Fibroblast of mammary gland (primary cell): ENCODE measurements around the gene GSN.

Source experiments
- DNase-seq: peaks from one replicate; pipeline ENCODE4 v3.0.0-alpha.2; 2010; ENCODE audit warnings: low read depth
- H3K4me3 ChIP-seq: 2 replicates; pipeline ENCODE4 v1.5.1; 2011; ENCODE audit warnings: low read depth, mild to moderate bottlenecking, low read length, moderate library complexity; ENCODE audit not compliant: control insufficient read depth
- CTCF ChIP-seq: conservative IDR thresholded peaks from 2 replicates; pipeline ENCODE4 v1.5.1; 2011; ENCODE audit warnings: low read depth, low read length, inconsistent platforms; ENCODE audit not compliant: control insufficient read depth, insufficient read depth

Gene GSN

GRCh38 chr9:121344184-121344583 lies 76.2 kb downstream of the GSN start:
- TF ChIP-seq CTCF, result no peak

GRCh38 chr9:121345070-121345469 lies 77.1 kb downstream of the GSN start:
- no peak overlapping the region for H3K4me3 ChIP-seq
- TF ChIP-seq CTCF, result no peak
- DNase-seq, result no peak

More at GRCh38 chr9:121344184-121344583, 76.2 kb downstream of the GSN start:
- no peak overlapping the region for H3K4me3 ChIP-seq
- DNase-seq, result no peak

GRCh38 chr9:121348221-121348620 lies 80.3 kb downstream of the GSN start:
- no peak for DNase-seq
- H3K4me3 ChIP-seq, result no peak overlapping the region
- no peak for TF ChIP-seq CTCF

- no peak for DNase-seq
- no peak overlapping the region for H3K4me3 ChIP-seq
- no peak for TF ChIP-seq CTCF
These were observed 81.0 kb downstream of the GSN start for GRCh38 chr9:121349009-121349408.

- no peak for TF ChIP-seq CTCF
- no peak for DNase-seq
- no peak overlapping the region for H3K4me3 ChIP-seq
These were observed 82.1 kb downstream of the GSN start for GRCh38 chr9:121350036-121350435.

GRCh38 chr9:121350993-121351561 lies 83.1 kb downstream of the GSN start:
- peak; percentile 93 for DNase-seq

More at GRCh38 chr9:121350993-121351561, 83.1 kb downstream of the GSN start:
- H3K4me3 ChIP-seq, result no peak overlapping the region
- TF ChIP-seq CTCF, result no peak
